Sciatic nerve (tissue), 2 donors: ENCODE data around the gene OR4Q2. TPM values are rescaled to one million over a fixed set of nuclear protein-coding genes. Genes with fewer than 3 reads are reported as not detected.
"Not testable (repeated sequence)": the region's sequence is repeated elsewhere in the genome, so short reads cannot be mapped to it uniquely, and the experiment has no call there.

Experiments
- ATAC-seq: fragments of 200-7000 bp; cut with Tn5 transposase; one replicate; pipeline ENCODE4 v1.9.1; 2020; ENCODE audit warnings: mild to moderate bottlenecking, moderate library complexity
- DNase-seq: peaks from one replicate; pipeline ENCODE4 v3.0.0-alpha.2; 2020; ENCODE audit warnings: low spot score
- intact Hi-C: fragments of 100-400 bp; cut with DNase I; formaldehyde crosslinking; loops from one replicate; pipeline ENCODE4 v1.14.2; 2022
- total RNA-seq: library from RNA; stranded (reverse); fragmentation: NEBNext Ultra II Directional; extraction: Animal tissue kit (Norgen Biotek cat#: 25700); gene quantifications from one replicate; pipeline ENCODE4 v1.2.1, GENCODE V29; 2021
- donor health status: DM: no; HTN: no; CAD: no.
- donor health status: DM: no; HTN: no; CAD: no.

Gene OR4Q2
- not detected for total RNA-seq

- intact Hi-C loops, result no loop called here
- no peak for ATAC-seq
- DNase-seq, result no peak
Observed at GRCh38 chr14:20001863-20002262, at the start of gene OR4Q2. OR4Q2 (plus strand) TSS chr14:20002163.

GRCh38 chr14:19969735-19970134, 32.2 kb upstream of the OR4Q2 start:
- ATAC-seq, intact Hi-C loops: not testable (repeated sequence)

GRCh38 chr14:19974844-19975243, 27.1 kb upstream of the OR4Q2 start:
- intact Hi-C loops, result no loop called here
- ATAC-seq (no peak), DNase-seq (no peak)

More at GRCh38 chr14:19969735-19970134, 32.2 kb upstream of the OR4Q2 start:
- DNase-seq, result not testable (repeated sequence)

- ATAC-seq, result no peak
- no peak for DNase-seq
- intact Hi-C loops, result no loop called here
Observed at GRCh38 chr14:19975291-19975690, 26.7 kb upstream of the OR4Q2 start, which contains the start of gene OR4K15. OR4K15 (plus strand) TSS chr14:19975591; CDS start chr14:19975591, 0 bp downstream.

GRCh38 chr14:19993438-19993837, 8.5 kb upstream of the OR4Q2 start:
- intact Hi-C loops, result no loop called here
- ATAC-seq (no peak), DNase-seq (no peak)

- DNase-seq (no peak), ATAC-seq (no peak)
- intact Hi-C loops, result no loop called here
Observed at GRCh38 chr14:20002319-20002718, 356 bp downstream of the OR4Q2 start.

- intact Hi-C loops, result no loop called here
- DNase-seq (no peak), ATAC-seq (no peak)
Observed at GRCh38 chr14:20008156-20008555, 6.2 kb downstream of the OR4Q2 start.

- intact Hi-C loops, result no loop called here
- no peak for ATAC-seq
- DNase-seq, result no peak
Observed at GRCh38 chr14:20019257-20019865, 17.4 kb downstream of the OR4Q2 start, which contains the start of gene OR4K14. OR4K14 (minus strand) TSS chr14:20019307; CDS start chr14:20015193, 4,114 bp downstream.

GRCh38 chr14:20031058-20031457, 29.1 kb downstream of the OR4Q2 start:
- ATAC-seq (no peak), DNase-seq (no peak)
- intact Hi-C loops, result no loop called here

GRCh38 chr14:20035449-20035848, 33.5 kb downstream of the OR4Q2 start:
- ATAC-seq (no peak), DNase-seq (no peak)
- intact Hi-C loops, result no loop called here

- ATAC-seq (no peak), DNase-seq (no peak)
- intact Hi-C loops, result no loop called here
Observed at GRCh38 chr14:20035938-20036337, 34.0 kb downstream of the OR4Q2 start, which contains the start of gene OR4K13. OR4K13 (minus strand) TSS chr14:20036038; CDS start chr14:20034758, 1,280 bp downstream.

GRCh38 chr14:20044243-20044642, 42.3 kb downstream of the OR4Q2 start:
- intact Hi-C loops, result no loop called here
- no peak for ATAC-seq
- DNase-seq, result no peak

GRCh38 chr14:20048202-20048601, 46.2 kb downstream of the OR4Q2 start:
- ATAC-seq (no peak), DNase-seq (no peak)
- intact Hi-C loops, result no loop called here

Other genes with a start within 250 kb of the OR4Q2 start
- not detected for gene OR4M1, start 228.7 kb upstream of the OR4Q2 start, total RNA-seq
- not detected for gene OR4N2, start 198.4 kb upstream of the OR4Q2 start, total RNA-seq
- gene OR4K2, start 127.0 kb upstream of the OR4Q2 start, total RNA-seq, result not detected
- not detected for gene OR4K5, start 81.6 kb upstream of the OR4Q2 start, total RNA-seq
- not detected for gene OR4K1, start 71.2 kb upstream of the OR4Q2 start, total RNA-seq
- gene OR4K15, start 26.6 kb upstream of the OR4Q2 start, total RNA-seq, result not detected
- not detected for gene OR4K14, start 17.1 kb downstream of the OR4Q2 start, total RNA-seq
- not detected for gene OR4K13, start 33.9 kb downstream of the OR4Q2 start, total RNA-seq
- not detected for gene OR4L1, start 57.9 kb downstream of the OR4Q2 start, total RNA-seq
- gene OR4K17, start 108.6 kb downstream of the OR4Q2 start, total RNA-seq, result not detected
- gene OR4N5, start 136.7 kb downstream of the OR4Q2 start, total RNA-seq, result not detected
- gene OR11G2, start 188.7 kb downstream of the OR4Q2 start, total RNA-seq, result not detected
- not detected for gene OR11H6, start 221.5 kb downstream of the OR4Q2 start, total RNA-seq
- gene OR11H7, start 226.8 kb downstream of the OR4Q2 start, total RNA-seq, result not detected
- not detected for gene OR11H4, start 237.1 kb downstream of the OR4Q2 start, total RNA-seq